Esophagus muscularis mucosa (tissue), 4 donors: ENCODE measurements around the gene MARCHF2.

Experiments
- EP300 ChIP-seq: sonication (generic); formaldehyde crosslinking; IDR thresholded peaks from one replicate; pipeline ENCODE4 v1.6.1; 2017; ENCODE audit warnings: antibody characterized with exemption
- POLR2A ChIP-seq: fragments of 450-650 bp; IDR thresholded peaks from one replicate; pipeline ENCODE4 v1.6.1; 2017; ENCODE audit warnings: antibody characterized with exemption, moderate library complexity, mild to moderate bottlenecking, low read depth
- POLR2AphosphoS5 ChIP-seq, 2 donors: sonication (generic); formaldehyde crosslinking; IDR thresholded peaks; one replicate each; pipeline ENCODE4 v1.6.1; 2017; ENCODE audit warnings: antibody characterized with exemption in 2 of 2
- TF ChIP-seq, protein P1 (sequence below), 3 experiments: fragments of 200-600 bp in 2 of 3; fragments of 450-650 bp in 1 of 3; sonication (generic) in 2 of 3; IDR thresholded peaks; one replicate each; pipeline ENCODE4 v1.5.1; 2017 to 2019; ENCODE audit warnings: antibody characterized with exemption in 3 of 3, mild to moderate bottlenecking in 2 of 3, moderate library complexity in 1 of 3

DNA sequence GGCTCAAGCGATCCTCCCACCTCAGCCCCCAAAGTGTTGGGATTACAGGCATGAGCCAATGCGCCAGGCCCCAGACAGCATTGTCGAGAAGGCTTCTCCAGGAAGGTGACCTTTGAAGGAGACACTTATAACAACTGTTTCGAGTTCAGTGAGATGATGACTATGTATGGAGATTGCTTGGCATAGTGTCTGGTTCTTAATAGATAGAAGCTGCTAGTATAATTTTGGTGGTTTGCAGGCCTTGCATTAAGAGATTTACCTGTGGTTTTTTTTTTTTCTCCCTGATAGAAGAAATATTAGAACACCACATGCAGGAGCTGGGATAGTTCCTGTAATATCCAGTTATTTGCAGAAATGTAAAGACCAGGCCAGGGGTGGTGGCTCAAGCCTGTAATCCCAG lies 3.7 kb downstream of the MARCHF2 start:
- TF ChIP-seq POLR2A = no peak
- TF ChIP-seq, protein P1, sequence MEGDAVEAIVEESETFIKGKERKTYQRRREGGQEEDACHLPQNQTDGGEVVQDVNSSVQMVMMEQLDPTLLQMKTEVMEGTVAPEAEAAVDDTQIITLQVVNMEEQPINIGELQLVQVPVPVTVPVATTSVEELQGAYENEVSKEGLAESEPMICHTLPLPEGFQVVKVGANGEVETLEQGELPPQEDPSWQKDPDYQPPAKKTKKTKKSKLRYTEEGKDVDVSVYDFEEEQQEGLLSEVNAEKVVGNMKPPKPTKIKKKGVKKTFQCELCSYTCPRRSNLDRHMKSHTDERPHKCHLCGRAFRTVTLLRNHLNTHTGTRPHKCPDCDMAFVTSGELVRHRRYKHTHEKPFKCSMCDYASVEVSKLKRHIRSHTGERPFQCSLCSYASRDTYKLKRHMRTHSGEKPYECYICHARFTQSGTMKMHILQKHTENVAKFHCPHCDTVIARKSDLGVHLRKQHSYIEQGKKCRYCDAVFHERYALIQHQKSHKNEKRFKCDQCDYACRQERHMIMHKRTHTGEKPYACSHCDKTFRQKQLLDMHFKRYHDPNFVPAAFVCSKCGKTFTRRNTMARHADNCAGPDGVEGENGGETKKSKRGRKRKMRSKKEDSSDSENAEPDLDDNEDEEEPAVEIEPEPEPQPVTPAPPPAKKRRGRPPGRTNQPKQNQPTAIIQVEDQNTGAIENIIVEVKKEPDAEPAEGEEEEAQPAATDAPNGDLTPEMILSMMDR (IDR thresholded peaks at IDR 0.05) = no peak
- no peak for TF ChIP-seq EP300
- no peak for TF ChIP-seq POLR2AphosphoS5 (IDR thresholded peaks at IDR 0.05)
